K562 (cell line): ENCODE results near the gene GAB4. TPM values are rescaled to one million over a fixed set of nuclear protein-coding genes. Genes with fewer than 3 reads are reported as not detected.

Source experiments
- BHLHE40 ChIP-seq: IDR thresholded peaks from 2 replicates; pipeline ENCODE4 v1.6.1; 2011; ENCODE audit warnings: low read length, improper control_type of control experiment
- C11orf30 ChIP-seq: fragments of 450-650 bp; IDR thresholded peaks from 2 replicates; pipeline ENCODE4 v1.6.1; 2016; ENCODE audit warnings: low read depth, mild to moderate bottlenecking
- CEBPG ChIP-seq, 3 experiments: fragments of 200-800 bp in 1 of 3; sonication (Bioruptor generic) in 1 of 3; sonication (generic) in 1 of 3; formaldehyde crosslinking in 1 of 3; IDR thresholded peaks in 2 of 3; conservative IDR thresholded peaks in 1 of 3; 2 replicates each; pipeline versions ENCODE4 v1.6.1 to v1.8.0; 2016 to 2022; ENCODE audit warnings: missing compliant biosample characterization in 2 of 3, missing genetic modification characterization in 2 of 3, mild to moderate bottlenecking in 1 of 3, missing genetic modification reagents in 1 of 3
- MGA ChIP-seq: fragments of 450-650 bp; IDR thresholded peaks from 2 replicates; pipeline ENCODE4 v1.6.1; 2016; ENCODE audit warnings: mild to moderate bottlenecking, moderate library complexity
- NCOA6 ChIP-seq: fragments of 450-650 bp; IDR thresholded peaks from 2 replicates; pipeline ENCODE4 v1.6.1; 2017; ENCODE audit warnings: mild to moderate bottlenecking
- NR4A1 ChIP-seq, 2 experiments: fragments of 250-450 bp in 1 of 2; fragments of 450-650 bp in 1 of 2; sonication (Bioruptor Pico) in 1 of 2; IDR thresholded peaks; 2 replicates each; pipeline versions ENCODE4 v1.4.0 to v1.6.1; 2016 to 2020; ENCODE audit warnings: mild to moderate bottlenecking in 2 of 2, missing compliant biosample characterization in 1 of 2, missing genetic modification characterization in 1 of 2, moderate library complexity in 1 of 2
- PHF21A ChIP-seq: fragments of 450-650 bp; IDR thresholded peaks from 2 replicates; pipeline ENCODE4 v1.6.1; 2017; ENCODE audit warnings: low read depth, borderline replicate concordance
- SUPT5H ChIP-seq: fragments of 450-650 bp; IDR thresholded peaks from 2 replicates; pipeline ENCODE4 v1.6.1; 2016
- XRCC3 ChIP-seq: fragments of 450-650 bp; IDR thresholded peaks from 2 replicates; pipeline ENCODE4 v1.6.1; 2017; ENCODE audit warnings: mild to moderate bottlenecking, moderate library complexity
- ZNF23 ChIP-seq: fragments of 250-450 bp; sonication (Bioruptor Pico); IDR thresholded peaks from 2 replicates; pipeline ENCODE4 v1.4.0; 2020; ENCODE audit warnings: mild to moderate bottlenecking
- ZNF232 ChIP-seq: sonication (generic); formaldehyde crosslinking; IDR thresholded peaks from 2 replicates; pipeline ENCODE4 v1.8.0; 2022; ENCODE audit warnings: mild to moderate bottlenecking, missing genetic modification reagents
- ZNF41 ChIP-seq: fragments of 250-450 bp; sonication (Bioruptor Pico); conservative IDR thresholded peaks from 2 replicates; pipeline ENCODE4 v1.4.0; 2020; ENCODE audit warnings: mild to moderate bottlenecking
- ZNF639 ChIP-seq, 2 experiments: fragments of 200-800 bp in 1 of 2; sonication (Bioruptor generic) in 1 of 2; sonication (generic) in 1 of 2; formaldehyde crosslinking in 1 of 2; IDR thresholded peaks in 1 of 2; conservative IDR thresholded peaks in 1 of 2; 2 replicates each; pipeline versions ENCODE4 v1.5.0 to v1.6.1; 2016 to 2020; ENCODE audit warnings: missing compliant biosample characterization in 1 of 2, missing genetic modification characterization in 1 of 2, missing genetic modification reagents in 1 of 2
- polyA plus RNA-seq, 8 experiments: library from polyadenylated mRNA; depleted of rRNA in 4 of 8; stranded (reverse) in 5 of 8; unstranded in 3 of 8; fragments of >200 nt; fragmentation: Nextera tagmentation in 2 of 8; fragmentation: Illumina TruSeq in 1 of 8; extraction: Ambion mirVana in 2 of 8; extraction: Trizol in 1 of 8; gene quantifications; 2 replicates each; pipeline versions ENCODE4 v1.2.1 to v1.2.3, GENCODE V29; 2011 to 2014; ENCODE audit warnings: inconsistent platforms in 1 of 8, missing spikeins in 1 of 8
- total RNA-seq, 7 experiments: library from RNA; depleted of rRNA in 6 of 7; stranded (reverse); fragments of >200 nt in 6 of 7; fragmentation: Illumina TruSeq in 2 of 7; extraction: Trizol in 2 of 7; gene quantifications; 2 replicates each; pipeline versions ENCODE4 v1.2.1 to v1.2.3, GENCODE V29; 2011 to 2021; ENCODE audit warnings: low replicate concordance in 1 of 7

GAB4 gene
- total and polyA plus RNA-seq, 9 of the 15 experiments (the other 6 are each of a cell fraction or from before 2014, with no cell fraction given), result 0.04 to 0.11 (median 0.04) TPM; not detected in 6

- TF ChIP-seq MGA, result no peak
- TF ChIP-seq ZNF232 (CRISPR knock-in tag), result no peak
- TF ChIP-seq C11orf30, result no peak
- no peak for TF ChIP-seq NR4A1 (CRISPR knock-in tag; IDR thresholded peaks at IDR 0.05)
- no peak for TF ChIP-seq NR4A1 (tag; IDR thresholded peaks at IDR 0.05)
- no peak for TF ChIP-seq XRCC3
- no peak for TF ChIP-seq CEBPG (CRISPR knock-in tag; IDR thresholded peaks at IDR 0.05)
- TF ChIP-seq CEBPG (tag; conservative IDR thresholded peaks at IDR 0.05 in 1 of 2, IDR thresholded peaks at IDR 0.05 in 1 of 2), result no peak
- TF ChIP-seq BHLHE40, result no peak
- no peak for TF ChIP-seq ZNF639 (CRISPR knock-in tag; conservative IDR thresholded peaks at IDR 0.05 in 1 of 2, IDR thresholded peaks at IDR 0.05 in 1 of 2)
- no peak for TF ChIP-seq ZNF41 (CRISPR knock-in tag)
- no peak for TF ChIP-seq ZNF23
- no peak for TF ChIP-seq PHF21A
- TF ChIP-seq SUPT5H, result no peak
- no peak for TF ChIP-seq NCOA6
Measured at GRCh38 chr22:16955081-16955480, 52.9 kb downstream of the GAB4 start (continued).
